ENCODE measurements around the gene FAM50B. TPM values are rescaled to one million over a fixed set of nuclear protein-coding genes. Genes with fewer than 3 reads are reported as not detected.

Gene FAM50B
- total and polyA plus RNA-seq, 2 of the 13 experiments (the other 11 are each of a cell fraction or from before 2014, with no cell fraction given): 0.05 TPM; not detected in 1

GRCh38 chr6:3869632-3870527 is 20.7 kb downstream of the FAM50B start (continued):
- TF ChIP-seq, protein P1, sequence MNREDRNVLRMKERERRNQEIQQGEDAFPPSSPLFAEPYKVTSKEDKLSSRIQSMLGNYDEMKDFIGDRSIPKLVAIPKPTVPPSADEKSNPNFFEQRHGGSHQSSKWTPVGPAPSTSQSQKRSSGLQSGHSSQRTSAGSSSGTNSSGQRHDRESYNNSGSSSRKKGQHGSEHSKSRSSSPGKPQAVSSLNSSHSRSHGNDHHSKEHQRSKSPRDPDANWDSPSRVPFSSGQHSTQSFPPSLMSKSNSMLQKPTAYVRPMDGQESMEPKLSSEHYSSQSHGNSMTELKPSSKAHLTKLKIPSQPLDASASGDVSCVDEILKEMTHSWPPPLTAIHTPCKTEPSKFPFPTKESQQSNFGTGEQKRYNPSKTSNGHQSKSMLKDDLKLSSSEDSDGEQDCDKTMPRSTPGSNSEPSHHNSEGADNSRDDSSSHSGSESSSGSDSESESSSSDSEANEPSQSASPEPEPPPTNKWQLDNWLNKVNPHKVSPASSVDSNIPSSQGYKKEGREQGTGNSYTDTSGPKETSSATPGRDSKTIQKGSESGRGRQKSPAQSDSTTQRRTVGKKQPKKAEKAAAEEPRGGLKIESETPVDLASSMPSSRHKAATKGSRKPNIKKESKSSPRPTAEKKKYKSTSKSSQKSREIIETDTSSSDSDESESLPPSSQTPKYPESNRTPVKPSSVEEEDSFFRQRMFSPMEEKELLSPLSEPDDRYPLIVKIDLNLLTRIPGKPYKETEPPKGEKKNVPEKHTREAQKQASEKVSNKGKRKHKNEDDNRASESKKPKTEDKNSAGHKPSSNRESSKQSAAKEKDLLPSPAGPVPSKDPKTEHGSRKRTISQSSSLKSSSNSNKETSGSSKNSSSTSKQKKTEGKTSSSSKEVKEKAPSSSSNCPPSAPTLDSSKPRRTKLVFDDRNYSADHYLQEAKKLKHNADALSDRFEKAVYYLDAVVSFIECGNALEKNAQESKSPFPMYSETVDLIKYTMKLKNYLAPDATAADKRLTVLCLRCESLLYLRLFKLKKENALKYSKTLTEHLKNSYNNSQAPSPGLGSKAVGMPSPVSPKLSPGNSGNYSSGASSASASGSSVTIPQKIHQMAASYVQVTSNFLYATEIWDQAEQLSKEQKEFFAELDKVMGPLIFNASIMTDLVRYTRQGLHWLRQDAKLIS (CRISPR knock-in tag; IDR thresholded peaks at IDR 0.05): 0 out of 2 replicates have a peak, but pooled peaks have one; percentile 29
- no peak for TF ChIP-seq ZNF30 (CRISPR knock-in tag; IDR thresholded peaks at IDR 0.05)
- no peak for TF ChIP-seq ZNF768 (CRISPR knock-in tag; IDR thresholded peaks at IDR 0.05)
- TF ChIP-seq NR2F1 (CRISPR knock-in tag; IDR thresholded peaks at IDR 0.05): no peak; a peak in 1 of 4 replicates
- TF ChIP-seq ZFYVE20 (CRISPR knock-in tag; IDR thresholded peaks at IDR 0.05; ENCODE audit: borderline replicate concordance, low read depth): no peak
- peak; percentile 65; the same call in 1 of the 2 replicates for TF ChIP-seq THAP11 (CRISPR knock-in tag; IDR thresholded peaks at IDR 0.05)
- no peak for TF ChIP-seq ATAD3A (CRISPR knock-in tag; IDR thresholded peaks at IDR 0.05)
- peak; percentile 73 for TF ChIP-seq PBX2 (CRISPR knock-in tag; IDR thresholded peaks at IDR 0.05)
- TF ChIP-seq KDM5B (CRISPR knock-in tag; IDR thresholded peaks at IDR 0.05; ENCODE audit: borderline replicate concordance): peak; percentile 50; the same call in 1 of the 2 replicates
- peak; percentile 52; the same call in 1 of the 2 replicates for TF ChIP-seq TFAP4 (IDR thresholded peaks at IDR 0.05; ENCODE audit: borderline replicate concordance, low read depth)
- TF ChIP-seq ZNF513 (CRISPR knock-in tag; conservative IDR thresholded peaks at IDR 0.05): no peak
- TF ChIP-seq TCF7 (IDR thresholded peaks at IDR 0.05; ENCODE audit: low read depth): peak; percentile 95
- peak; percentile 32 for TF ChIP-seq TEAD3 (CRISPR knock-in tag; optimal IDR thresholded peaks at IDR 0.05; ENCODE audit: borderline replicate concordance)
- TF ChIP-seq RELA (CRISPR knock-in tag; IDR thresholded peaks at IDR 0.05): 0 out of 2 replicates have a peak, but pooled peaks have one; percentile 15
- TF ChIP-seq ZNF280D (CRISPR knock-in tag; IDR thresholded peaks at IDR 0.05): 0 out of 2 replicates have a peak, but pooled peaks have one; percentile 67
- TF ChIP-seq MTA1 (CRISPR knock-in tag; IDR thresholded peaks at IDR 0.05; ENCODE audit: borderline replicate concordance): peak; percentile 79; the same call in 1 of the 2 replicates
- TF ChIP-seq ADNP (CRISPR knock-in tag; IDR thresholded peaks at IDR 0.05): no peak
- TF ChIP-seq ZNF790 (CRISPR knock-in tag; IDR thresholded peaks at IDR 0.05; ENCODE audit: borderline replicate concordance): no peak

Data from HepG2 (cell line).